Smooth muscle cell (in vitro differentiated cells): Measurements from ENCODE around the gene SPATC1L. TPM values are rescaled to one million over a fixed set of nuclear protein-coding genes. Genes with fewer than 3 reads are reported as not detected.

Experiments
- DNase-seq: peaks from one replicate; lab custom pipeline; 2025; ENCODE audit not compliant: unreplicated experiment; lab: John Stamatoyannopoulos, UW
- H2AFZ ChIP-seq: fragments of 200-600 bp; sonication (generic); 2 replicates; pipeline ENCODE4 v1.6.0; 2016; ENCODE audit warnings: antibody characterized with exemption, low read depth, mild to moderate bottlenecking
- H3F3A ChIP-seq: fragments of 200-600 bp; sonication (generic); 2 replicates; pipeline ENCODE4 v1.6.0; 2017; ENCODE audit warnings: antibody characterized with exemption, low read depth
- H3K27ac ChIP-seq: fragments of 200-600 bp; sonication (generic); 2 replicates; pipeline ENCODE4 v1.5.1; 2016; ENCODE audit warnings: low read depth, mild to moderate bottlenecking
- H3K27me3 ChIP-seq: fragments of 200-600 bp; sonication (generic); 2 replicates; pipeline ENCODE4 v1.6.1; 2016; ENCODE audit warnings: low read depth, mild to moderate bottlenecking
- H3K36me3 ChIP-seq: fragments of 200-600 bp; sonication (generic); 2 replicates; pipeline ENCODE4 v1.5.1; 2016; ENCODE audit warnings: low read depth
- H3K4me1 ChIP-seq: fragments of 200-600 bp; sonication (generic); 2 replicates; pipeline ENCODE4 v1.5.1; 2016; ENCODE audit warnings: low read depth
- H3K4me2 ChIP-seq: fragments of 200-600 bp; sonication (generic); 2 replicates; pipeline ENCODE4 v1.6.0; 2016; ENCODE audit warnings: mild to moderate bottlenecking
- H3K4me3 ChIP-seq: fragments of 200-600 bp; sonication (generic); 2 replicates; pipeline ENCODE4 v1.5.1; 2016; ENCODE audit warnings: mild to moderate bottlenecking
- H3K79me2 ChIP-seq: fragments of 200-600 bp; sonication (generic); 2 replicates; pipeline ENCODE4 v1.6.0; 2016; ENCODE audit warnings: low read depth, mild to moderate bottlenecking
- H3K9ac ChIP-seq: fragments of 200-600 bp; sonication (generic); 2 replicates; pipeline ENCODE4 v1.6.0; 2016; ENCODE audit warnings: low read depth
- H3K9me3 ChIP-seq: fragments of 200-600 bp; sonication (generic); replicated peaks from 2 replicates; pipeline ENCODE4 v1.5.1; 2016; ENCODE audit warnings: low read depth
- H4K20me1 ChIP-seq: fragments of 200-600 bp; sonication (generic); 2 replicates; pipeline ENCODE4 v1.6.0; 2016; ENCODE audit warnings: low read depth
- CTCF ChIP-seq: fragments of 200-600 bp; sonication (generic); IDR thresholded peaks from 2 replicates; pipeline ENCODE4 v1.5.1; 2017; ENCODE audit warnings: borderline replicate concordance, mild to moderate bottlenecking, antibody characterized with exemption; ENCODE audit not compliant: insufficient read depth, poor library complexity, severe bottlenecking
- WGBS: methylation state at CpG from one replicate; pipeline ENCODE4 v1.1.7; 2016; ENCODE audit warnings: low lambda C conversion rate; 5-methylcytosine and 5-hydroxymethylcytosine counted together
- polyA plus RNA-seq: library from polyadenylated mRNA; unstranded; fragments of >200 nt; fragmentation: Nextera tagmentation; extraction: Ambion mirVana; gene quantifications from 2 replicates; pipeline ENCODE4 v1.2.1, GENCODE V29; 2016
- total RNA-seq: library from RNA; depleted of rRNA; stranded (reverse); fragments of >200 nt; gene quantifications from 2 replicates; pipeline ENCODE4 v1.2.3, GENCODE V29; 2014

Gene SPATC1L
- total and polyA plus RNA-seq, 2 experiments from 2014 or later, result 6.4 to 36.5 TPM

- H3K79me2 ChIP-seq, result no peaks in the 10 kb centered on the region
- WGBS, result 93% methylated on average over 16 of the region's 60 CpGs
- H2AFZ ChIP-seq, result no peak overlapping the region
- H3K4me2 ChIP-seq, result no peak overlapping the region
- no peak overlapping the region for H3K4me3 ChIP-seq
- H4K20me1 ChIP-seq, result peaks cover 4% of the 10 kb centered on the region
- H3K36me3 ChIP-seq, result no peaks in the 10 kb centered on the region
- H3K9me3 ChIP-seq, result no peaks in the 10 kb centered on the region
- no peak for DNase-seq
- H3F3A ChIP-seq, result peaks cover 5% of the 10 kb centered on the region
- no peaks in the 10 kb centered on the region for H3K4me1 ChIP-seq
- no peak overlapping the region for H3K27ac ChIP-seq
- no peak for TF ChIP-seq CTCF
- H3K9ac ChIP-seq, result no peak overlapping the region
- no peaks in the 10 kb centered on the region for H3K27me3 ChIP-seq
These were observed 38.2 kb downstream of the SPATC1L start for GRCh38 chr21:46145840-46146691.

- 98% methylated on average over 26 of the region's 51 CpGs for WGBS
- no peak overlapping the region for H3K4me3 ChIP-seq
- H3K27me3 ChIP-seq, result no peaks in the 10 kb centered on the region
- no peak overlapping the region for H3K9ac ChIP-seq
- H3K4me1 ChIP-seq, result no peaks in the 10 kb centered on the region
- TF ChIP-seq CTCF, result no peak
- H3K36me3 ChIP-seq, result no peaks in the 10 kb centered on the region
- no peak for DNase-seq
- H3F3A ChIP-seq, result peaks cover 5% of the 10 kb centered on the region
- no peaks in the 10 kb centered on the region for H3K79me2 ChIP-seq
- H3K4me2 ChIP-seq, result no peak overlapping the region
- H4K20me1 ChIP-seq, result peaks cover 12% of the 10 kb centered on the region
- no peak overlapping the region for H3K27ac ChIP-seq
- no peaks in the 10 kb centered on the region for H3K9me3 ChIP-seq
- H2AFZ ChIP-seq, result no peak overlapping the region
These were observed 39.0 kb downstream of the SPATC1L start for GRCh38 chr21:46145159-46145839.

- Histone ChIP-seq H3K27ac (no peak overlapping the region), H3K4me1 (no peaks in the 10 kb centered on the region), H4K20me1 (peaks cover 19% of the 10 kb centered on the region), H3K36me3 (no peaks in the 10 kb centered on the region), H3K27me3 (no peaks in the 10 kb centered on the region), H3K79me2 (no peaks in the 10 kb centered on the region), H3K4me3 (no peak overlapping the region), H3F3A (peaks cover 5% of the 10 kb centered on the region), H2AFZ (no peak overlapping the region), H3K9ac (no peak overlapping the region), H3K4me2 (no peak overlapping the region), H3K9me3 (no peaks in the 10 kb centered on the region)
- TF ChIP-seq CTCF, result no peak
- 22% methylated on average over 3 of the region's 4 CpGs for WGBS
- DNase-seq, result no peak
These were observed 39.7 kb downstream of the SPATC1L start for GRCh38 chr21:46144464-46145070.
